GM12878 (cell line): ENCODE data around the gene TEKT1. TPM values are rescaled to one million over a fixed set of nuclear protein-coding genes. Genes with fewer than 3 reads are reported as not detected.
A peak's percentile ranks its signal among the peaks of the same experiment; 100 is the strongest.

Experiments used
- ATAC-seq: fragments of 200-7000 bp; cut with Tn5 transposase; 3 replicates; pipeline ENCODE4 v1.9.1; 2020; ENCODE audit warnings: mild to moderate bottlenecking, moderate library complexity
- BruUV-seq: library from RNA; stranded (reverse); fragments of 400-500 nt; replicated peaks from 2 replicates; lab custom pipeline; 2021; lab: Mats Ljungman, UMichigan
- CTCF ChIA-PET: fragments of 300-600 bp; sonication (Branson Sonifier 250); formaldehyde crosslinking; extraction: SDS; loops from one replicate; lab custom pipeline; 2021; ENCODE audit warnings: inconsistent platforms; lab: Yijun Ruan, JAX
- POLR2A ChIA-PET: fragments of 350-600 bp; formaldehyde crosslinking; extraction: SDS; loops from one replicate; lab custom pipeline; 2021; ENCODE audit warnings: inconsistent platforms; lab: Charles Lee
- RAD21 ChIA-PET: fragments of 300-600 bp; sonication (Branson Sonifier 250); formaldehyde crosslinking; loops from one replicate; lab custom pipeline; 2023; ENCODE audit warnings: antibody characterized with exemption; ENCODE audit not compliant: unreplicated experiment; lab: Charles Lee
- SMC1A ChIA-PET: fragments of 300-600 bp; sonication (Branson Sonifier 250); formaldehyde crosslinking; loops from one replicate; lab custom pipeline; 2023; ENCODE audit not compliant: unreplicated experiment, uncharacterized antibody; lab: Charles Lee
- DNase-seq: peaks from one replicate; pipeline ENCODE4 v3.0.0-alpha.2; 2011; ENCODE audit warnings: low read depth, low spot score
- FAIRE-seq: peaks from 3 replicates; lab custom pipeline; 2011; peaks lifted over from hg19 to GRCh38; lab: Jason Lieb, UNC
- H2AFZ ChIP-seq: 2 replicates; pipeline ENCODE4 v1.6.0; 2011; ENCODE audit warnings: low read depth, low read length, control low read depth; ENCODE audit not compliant: control insufficient read depth
- H3K27ac ChIP-seq: 2 replicates; pipeline ENCODE4 v1.5.1; 2011; ENCODE audit warnings: control low read depth; ENCODE audit not compliant: control insufficient read depth, insufficient read depth
- H3K27me3 ChIP-seq, 2 experiments: replicated peaks in 1 of 2; 2 replicates each; pipeline versions ENCODE4 v1.6.0 to v1.6.1; 2011; ENCODE audit warnings: low read length in 1 of 2; ENCODE audit not compliant: control insufficient read depth in 2 of 2, insufficient read depth in 2 of 2
- H3K36me3 ChIP-seq, 2 experiments: 2 replicates each; pipeline ENCODE4 v1.5.1; 2011; ENCODE audit warnings: low read length in 1 of 2; ENCODE audit not compliant: control insufficient read depth in 2 of 2, insufficient read depth in 2 of 2
- H3K4me1 ChIP-seq: 2 replicates; pipeline ENCODE4 v1.6.1; 2011; ENCODE audit warnings: mild to moderate bottlenecking, low read length, moderate library complexity, mixed read lengths; ENCODE audit not compliant: control insufficient read depth, insufficient read depth
- H3K4me2 ChIP-seq: 2 replicates; pipeline ENCODE4 v1.6.0; 2011; ENCODE audit warnings: control low read depth; ENCODE audit not compliant: control insufficient read depth, insufficient read depth
- H3K4me3 ChIP-seq: fragments of 200-600 bp; sonication (generic); 2 replicates; pipeline ENCODE4 v1.5.1; 2016
- H3K79me2 ChIP-seq: 2 replicates; pipeline ENCODE4 v1.6.0; 2011; ENCODE audit warnings: low read length; ENCODE audit not compliant: control insufficient read depth, insufficient read depth
- H3K9ac ChIP-seq: 2 replicates; pipeline ENCODE4 v1.8.0; 2011; ENCODE audit warnings: low read length, control low read depth, mixed read lengths; ENCODE audit not compliant: control insufficient read depth, insufficient read depth
- H3K9me3 ChIP-seq: replicated peaks from 3 replicates; pipeline ENCODE4 v1.5.1; 2011; ENCODE audit warnings: mild to moderate bottlenecking, low read length; ENCODE audit not compliant: control insufficient read depth, insufficient read depth
- H4K20me1 ChIP-seq: 2 replicates; pipeline ENCODE4 v1.6.0; 2011; ENCODE audit not compliant: control insufficient read depth, insufficient read depth
- BCL11A ChIP-seq: IDR thresholded peaks from 2 replicates; pipeline ENCODE4 v1.6.1; 2011; ENCODE audit warnings: low read depth, low read length
- EGR1 ChIP-seq, 2 experiments: IDR thresholded peaks; 1 replicate in 1 of 2; 2 replicates in 1 of 2; pipeline ENCODE4 v1.6.1; 2011 to 2012; ENCODE audit warnings: low read depth in 2 of 2, low read length in 2 of 2, borderline replicate concordance in 1 of 2, mild to moderate bottlenecking in 1 of 2, moderate library complexity in 1 of 2
- ESRRA ChIP-seq: IDR thresholded peaks from 2 replicates; pipeline ENCODE4 v1.6.1; 2012; ENCODE audit warnings: mild to moderate bottlenecking, low read length, improper control_type of control experiment
- GATAD2B ChIP-seq: fragments of 450-650 bp; conservative IDR thresholded peaks from 2 replicates; pipeline ENCODE4 v1.6.1; 2017; ENCODE audit warnings: low read depth, mild to moderate bottlenecking, moderate library complexity
- HDGF ChIP-seq: fragments of 450-650 bp; IDR thresholded peaks from 2 replicates; pipeline ENCODE4 v1.6.1; 2016; ENCODE audit warnings: antibody characterized with exemption
- IKZF2 ChIP-seq, 2 experiments: fragments of 450-650 bp; IDR thresholded peaks; 2 replicates each; pipeline ENCODE4 v1.6.1; 2017; ENCODE audit warnings: mild to moderate bottlenecking in 2 of 2, moderate library complexity in 2 of 2
- LARP7 ChIP-seq: fragments of 450-650 bp; IDR thresholded peaks from 2 replicates; pipeline ENCODE4 v1.6.1; 2017; ENCODE audit warnings: mild to moderate bottlenecking
- MEF2A ChIP-seq: IDR thresholded peaks from 2 replicates; pipeline ENCODE4 v1.6.1; 2011; ENCODE audit warnings: low read depth, mild to moderate bottlenecking, low read length, moderate library complexity; ENCODE audit not compliant: insufficient read depth
- NFIC ChIP-seq: IDR thresholded peaks from 2 replicates; pipeline ENCODE4 v1.6.1; 2012; ENCODE audit warnings: low read depth, mild to moderate bottlenecking, inconsistent platforms, low read length, moderate library complexity
- NR2C1 ChIP-seq: fragments of 450-650 bp; IDR thresholded peaks from 2 replicates; pipeline ENCODE4 v1.6.1; 2017; ENCODE audit warnings: antibody characterized with exemption, mild to moderate bottlenecking, moderate library complexity
- POLR2AphosphoS2 ChIP-seq: IDR thresholded peaks from 2 replicates; pipeline ENCODE4 v1.6.1; 2011; ENCODE audit warnings: low read depth, mild to moderate bottlenecking, low read length, improper control_type of control experiment, moderate library complexity
- RELA ChIP-seq: fragments of 450-650 bp; IDR thresholded peaks from 2 replicates; pipeline ENCODE4 v1.8.0; 2014; ENCODE audit warnings: borderline replicate concordance; ENCODE audit not compliant: partially characterized antibody
- REST ChIP-seq: IDR thresholded peaks from 2 replicates; pipeline ENCODE4 v1.6.1; 2012; ENCODE audit warnings: mild to moderate bottlenecking, low read depth, low read length
- STAT3 ChIP-seq: IDR thresholded peaks from 2 replicates; pipeline ENCODE4 v1.6.1; 2011; ENCODE audit warnings: low read depth, low read length, improper control_type of control experiment
- ZNF622 ChIP-seq: fragments of 450-650 bp; IDR thresholded peaks from 2 replicates; pipeline ENCODE4 v1.6.1; 2017; ENCODE audit warnings: mild to moderate bottlenecking, inconsistent platforms
- WGBS: methylation state at CpG from one replicate; pipeline ENCODE4 v1.1.6; 2016; ENCODE audit warnings: low lambda C conversion rate; ENCODE audit not compliant: insufficient replicate concordance, insufficient coverage; ENCODE audit errors: missing lambda C conversion rate; 5-methylcytosine and 5-hydroxymethylcytosine counted together
- in situ Hi-C: fragments of 300-500 bp; cut with MboI; formaldehyde crosslinking; loops from 9 replicates; pipeline ENCODE4 v1.14.3; 2018; ENCODE audit warnings: mixed read lengths
- intact Hi-C: fragments of 100-400 bp; cut with micrococcal nuclease; formaldehyde crosslinking; loops from one replicate; pipeline ENCODE4 v1.14.2; 2022; ENCODE audit not compliant: unreplicated experiment
- polyA plus RNA-seq, 11 experiments: library from polyadenylated mRNA; depleted of rRNA in 4 of 11; unstranded in 6 of 11; stranded (reverse) in 5 of 11; fragments of >200 nt; fragmentation: Nextera tagmentation in 4 of 11; fragmentation: Illumina TruSeq in 1 of 11; extraction: Ambion mirVana in 4 of 11; extraction: Trizol in 1 of 11; gene quantifications; 1 replicate in 1 of 11; 2 replicates in 10 of 11; pipeline versions ENCODE4 v1.2.1 to v1.2.3, GENCODE V29; 2011 to 2016; ENCODE audit warnings: inconsistent platforms in 2 of 11, missing spikeins in 2 of 11, low read depth in 1 of 11
- total RNA-seq, 4 experiments: library from RNA; depleted of rRNA in 3 of 4; stranded (reverse); fragments of >200 nt in 3 of 4; fragmentation: Illumina TruSeq in 1 of 4; extraction: Trizol in 1 of 4; gene quantifications; 2 replicates each; pipeline versions ENCODE4 v1.2.1 to v1.2.3, GENCODE V29; 2013 to 2021
- TF ChIP-seq, protein P1 (sequence below): fragments of 450-650 bp; formaldehyde crosslinking; IDR thresholded peaks from 2 replicates; pipeline ENCODE4 v1.4.0; 2020; ENCODE audit warnings: mild to moderate bottlenecking, moderate library complexity
- TF ChIP-seq, protein P2 (sequence below): fragments of 150-350 bp; IDR thresholded peaks from 2 replicates; pipeline ENCODE4 v1.6.1; 2014; ENCODE audit warnings: mild to moderate bottlenecking, low read depth, low read length

TEKT1 gene
- total and polyA plus RNA-seq, 10 of the 15 experiments (the other 5 are each of a cell fraction or from before 2014, with no cell fraction given), result not detected

DNA sequence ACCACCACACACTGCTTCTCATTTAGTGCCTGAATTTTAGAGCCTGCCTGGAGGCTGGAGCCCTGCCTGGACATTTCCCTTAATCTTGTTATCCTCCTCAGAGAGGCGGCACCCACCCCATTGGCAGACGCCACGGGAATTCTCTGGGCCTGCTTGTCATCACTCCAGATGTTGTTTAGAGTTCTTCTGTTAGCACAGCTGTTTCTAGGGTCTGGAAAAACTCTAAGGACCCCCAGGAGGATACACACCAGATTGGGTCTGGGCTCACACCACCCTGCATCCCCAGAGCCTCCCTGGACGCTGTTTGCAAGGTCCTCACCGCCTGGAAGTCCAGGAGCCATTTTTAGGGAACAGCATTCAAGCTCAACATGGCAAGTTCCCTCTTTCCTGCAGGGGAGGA, 76.2 kb downstream of the TEKT1 start:
- TSS peak; percentile 75 for BruUV-seq
- ChIA-PET SMC1A (no interaction called here), RAD21 (interaction anchor here (0.9 kb wide), 1 partner anchor 86 kb away, joined by 3 read pairs; no protein-coding TSS in a partner anchor), CTCF (interaction anchor here (0.6 to 1.1 kb wide), 4 partner anchors 91 to 260 kb away, joined by 3 to 4 read pairs (median 3); no protein-coding TSS in a partner anchor), POLR2A (interaction anchor here (1.3 to 1.4 kb wide), 2 partner anchors 16 to 280 kb away, joined by 3 read pairs; partner anchors contain the start of gene SLC16A13)
- FAIRE-seq, result no peak
- Histone ChIP-seq H3K27ac (peak overlapping the region; percentile 97), H3K4me2 (peak overlapping the region; percentile 69), H2AFZ (peak overlapping the region; percentile 84), H3K4me1 (peaks cover 15% of the 10 kb centered on the region), H3K36me3 (peaks cover 4 to 17% of the 10 kb centered on the region in 2 experiments; a peak in 3 of 4 replicates), H3K27me3 (no peaks in the 10 kb centered on the region), H4K20me1 (no peaks in the 10 kb centered on the region), H3K4me3 (peak overlapping the region; percentile 95), H3K79me2 (peaks cover 29% of the 10 kb centered on the region), H3K9me3 (no peaks in the 10 kb centered on the region; the same call in 2 of the 3 replicates), H3K9ac (peak overlapping the region; percentile 95)
- ATAC-seq, result no peak
- in situ Hi-C loops (no loop called here), intact Hi-C loops (loop anchor here (10.0 kb wide), 2 partner anchors 90 to 260 kb away; partner anchors contain the start of gene RNASEK)
- WGBS, result 89% methylated on average over 5 of the region's 5 CpGs
- DNase-seq, result no peak
- TF ChIP-seq EGR1 (IDR thresholded peaks at IDR 0.05; ENCODE audit: borderline replicate concordance in 1 of 2, low read depth in 2 of 2, low read length in 2 of 2) (no peak), NR2C1 (no peak), MEF2A (no peak), LARP7 (0 out of 2 replicates have a peak, but pooled peaks have one; percentile 41), NFIC (no peak), IKZF2 (IDR thresholded peaks at IDR 0.05) (0 out of 4 replicates have a peak, but pooled peaks of 1 of the 2 experiments have one; percentile 14), POLR2AphosphoS2 (no peak), REST (no peak), ESRRA (no peak), BCL11A (no peak), HDGF (no peak), GATAD2B (no peak), STAT3 (no peak), ZNF622 (no peak), RELA (no peak)
- TF ChIP-seq, protein P1, sequence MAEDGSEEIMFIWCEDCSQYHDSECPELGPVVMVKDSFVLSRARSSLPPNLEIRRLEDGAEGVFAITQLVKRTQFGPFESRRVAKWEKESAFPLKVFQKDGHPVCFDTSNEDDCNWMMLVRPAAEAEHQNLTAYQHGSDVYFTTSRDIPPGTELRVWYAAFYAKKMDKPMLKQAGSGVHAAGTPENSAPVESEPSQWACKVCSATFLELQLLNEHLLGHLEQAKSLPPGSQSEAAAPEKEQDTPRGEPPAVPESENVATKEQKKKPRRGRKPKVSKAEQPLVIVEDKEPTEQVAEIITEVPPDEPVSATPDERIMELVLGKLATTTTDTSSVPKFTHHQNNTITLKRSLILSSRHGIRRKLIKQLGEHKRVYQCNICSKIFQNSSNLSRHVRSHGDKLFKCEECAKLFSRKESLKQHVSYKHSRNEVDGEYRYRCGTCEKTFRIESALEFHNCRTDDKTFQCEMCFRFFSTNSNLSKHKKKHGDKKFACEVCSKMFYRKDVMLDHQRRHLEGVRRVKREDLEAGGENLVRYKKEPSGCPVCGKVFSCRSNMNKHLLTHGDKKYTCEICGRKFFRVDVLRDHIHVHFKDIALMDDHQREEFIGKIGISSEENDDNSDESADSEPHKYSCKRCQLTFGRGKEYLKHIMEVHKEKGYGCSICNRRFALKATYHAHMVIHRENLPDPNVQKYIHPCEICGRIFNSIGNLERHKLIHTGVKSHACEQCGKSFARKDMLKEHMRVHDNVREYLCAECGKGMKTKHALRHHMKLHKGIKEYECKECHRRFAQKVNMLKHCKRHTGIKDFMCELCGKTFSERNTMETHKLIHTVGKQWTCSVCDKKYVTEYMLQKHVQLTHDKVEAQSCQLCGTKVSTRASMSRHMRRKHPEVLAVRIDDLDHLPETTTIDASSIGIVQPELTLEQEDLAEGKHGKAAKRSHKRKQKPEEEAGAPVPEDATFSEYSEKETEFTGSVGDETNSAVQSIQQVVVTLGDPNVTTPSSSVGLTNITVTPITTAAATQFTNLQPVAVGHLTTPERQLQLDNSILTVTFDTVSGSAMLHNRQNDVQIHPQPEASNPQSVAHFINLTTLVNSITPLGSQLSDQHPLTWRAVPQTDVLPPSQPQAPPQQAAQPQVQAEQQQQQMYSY (CRISPR knock-in tag), result no peak
- TF ChIP-seq, protein P2, sequence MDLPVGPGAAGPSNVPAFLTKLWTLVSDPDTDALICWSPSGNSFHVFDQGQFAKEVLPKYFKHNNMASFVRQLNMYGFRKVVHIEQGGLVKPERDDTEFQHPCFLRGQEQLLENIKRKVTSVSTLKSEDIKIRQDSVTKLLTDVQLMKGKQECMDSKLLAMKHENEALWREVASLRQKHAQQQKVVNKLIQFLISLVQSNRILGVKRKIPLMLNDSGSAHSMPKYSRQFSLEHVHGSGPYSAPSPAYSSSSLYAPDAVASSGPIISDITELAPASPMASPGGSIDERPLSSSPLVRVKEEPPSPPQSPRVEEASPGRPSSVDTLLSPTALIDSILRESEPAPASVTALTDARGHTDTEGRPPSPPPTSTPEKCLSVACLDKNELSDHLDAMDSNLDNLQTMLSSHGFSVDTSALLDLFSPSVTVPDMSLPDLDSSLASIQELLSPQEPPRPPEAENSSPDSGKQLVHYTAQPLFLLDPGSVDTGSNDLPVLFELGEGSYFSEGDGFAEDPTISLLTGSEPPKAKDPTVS, result no peak
